ENCODE results near the gene SMPD4.

DNA sequence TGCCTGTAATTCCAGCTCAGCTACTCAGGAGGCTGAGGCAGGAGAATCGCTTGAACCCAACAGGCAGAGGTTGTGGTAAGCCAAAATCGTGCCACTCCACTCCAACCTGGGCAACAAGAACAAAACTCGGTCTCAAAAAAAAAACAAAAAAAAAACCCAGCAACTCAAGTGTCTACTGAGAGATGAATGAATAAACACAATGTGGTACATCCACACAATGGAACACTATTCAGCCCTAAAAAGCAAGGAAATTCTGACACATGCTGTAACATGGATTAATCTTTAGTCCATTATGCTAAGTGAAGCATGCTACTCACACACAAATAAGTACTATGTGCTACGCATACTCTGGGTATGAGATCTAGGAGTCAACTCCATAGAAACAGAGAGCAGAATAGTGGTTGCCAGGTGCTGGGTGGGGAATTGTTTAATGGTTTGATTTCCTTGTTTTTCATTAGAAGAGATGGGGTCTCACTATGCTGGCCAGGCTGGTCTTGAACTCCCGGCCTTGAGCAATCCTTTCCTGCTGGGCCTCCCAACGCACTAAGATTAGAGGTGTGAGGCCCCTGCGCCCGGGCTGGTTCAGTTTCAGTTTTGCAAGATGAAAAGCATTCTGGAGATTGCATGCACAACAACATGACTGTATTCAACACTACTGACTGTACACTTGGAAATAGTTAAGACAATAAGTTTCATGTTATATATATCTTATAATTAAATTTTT, 15.9 kb downstream of the SMPD4 start:
- no peak for TF ChIP-seq POLR2AphosphoS5 (IDR thresholded peaks at IDR 0.05)
- TF ChIP-seq, protein P1, sequence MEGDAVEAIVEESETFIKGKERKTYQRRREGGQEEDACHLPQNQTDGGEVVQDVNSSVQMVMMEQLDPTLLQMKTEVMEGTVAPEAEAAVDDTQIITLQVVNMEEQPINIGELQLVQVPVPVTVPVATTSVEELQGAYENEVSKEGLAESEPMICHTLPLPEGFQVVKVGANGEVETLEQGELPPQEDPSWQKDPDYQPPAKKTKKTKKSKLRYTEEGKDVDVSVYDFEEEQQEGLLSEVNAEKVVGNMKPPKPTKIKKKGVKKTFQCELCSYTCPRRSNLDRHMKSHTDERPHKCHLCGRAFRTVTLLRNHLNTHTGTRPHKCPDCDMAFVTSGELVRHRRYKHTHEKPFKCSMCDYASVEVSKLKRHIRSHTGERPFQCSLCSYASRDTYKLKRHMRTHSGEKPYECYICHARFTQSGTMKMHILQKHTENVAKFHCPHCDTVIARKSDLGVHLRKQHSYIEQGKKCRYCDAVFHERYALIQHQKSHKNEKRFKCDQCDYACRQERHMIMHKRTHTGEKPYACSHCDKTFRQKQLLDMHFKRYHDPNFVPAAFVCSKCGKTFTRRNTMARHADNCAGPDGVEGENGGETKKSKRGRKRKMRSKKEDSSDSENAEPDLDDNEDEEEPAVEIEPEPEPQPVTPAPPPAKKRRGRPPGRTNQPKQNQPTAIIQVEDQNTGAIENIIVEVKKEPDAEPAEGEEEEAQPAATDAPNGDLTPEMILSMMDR (IDR thresholded peaks at IDR 0.05), result no peak

Measured in breast epithelium (tissue), 3 donors.